A549 (cell line): Measurements from ENCODE around the gene PRPS2. TPM values are rescaled to one million over a fixed set of nuclear protein-coding genes. Genes with fewer than 3 reads are reported as not detected.
A peak's percentile ranks its signal among the peaks of the same experiment; 100 is the strongest.

Experiments
- ATAC-seq, 2 experiments: fragments of 200-7000 bp in 1 of 2; fragments of >200 bp in 1 of 2; cut with Nextera tagmentation in 1 of 2; cut with Tn5 transposase in 1 of 2; 3 replicates each; pipeline versions ENCODE4 v1.8.0 to v1.9.1; 2018 to 2020; ENCODE audit warnings: mild to moderate bottlenecking in 1 of 2, moderate library complexity in 1 of 2
- CTCF ChIA-PET: fragments of 300-600 bp; sonication (Branson Sonifier 250); formaldehyde crosslinking; extraction: SDS; loops from one replicate; lab custom pipeline; 2021; ENCODE audit warnings: antibody characterized with exemption, inconsistent platforms; lab: Yijun Ruan, JAX
- POLR2A ChIA-PET: fragments of 350-600 bp; formaldehyde crosslinking; extraction: SDS; loops from one replicate; lab custom pipeline; 2021; ENCODE audit warnings: antibody characterized with exemption, inconsistent platforms; lab: Yijun Ruan, JAX
- DNase-seq, 2 experiments: peaks; one replicate each; pipeline versions ENCODE4 v3.0.0 to v3.0.0-alpha.2; 2011 to 2016; ENCODE audit warnings: low read depth in 1 of 2, low spot score in 1 of 2
- FAIRE-seq: peaks from 2 replicates; lab custom pipeline; 2011; peaks lifted over from hg19 to GRCh38; lab: Jason Lieb, UNC
- H3K27ac ChIP-seq, 2 experiments: fragments of >200 bp; sonication (Bioruptor Twin); formaldehyde crosslinking; 3 replicates each; pipeline ENCODE4 v1.5.1; 2016 to 2017
- H3K4me1 ChIP-seq: fragments of >200 bp; sonication (Bioruptor Twin); formaldehyde crosslinking; 3 replicates; pipeline ENCODE4 v1.6.1; 2016
- H3K4me2 ChIP-seq: fragments of >200 bp; sonication (Bioruptor Twin); formaldehyde crosslinking; 3 replicates; pipeline ENCODE4 v1.6.1; 2016
- H3K4me3 ChIP-seq: fragments of >200 bp; sonication (Bioruptor Twin); formaldehyde crosslinking; 3 replicates; pipeline ENCODE4 v1.5.1; 2016
- H3K9me3 ChIP-seq: fragments of >200 bp; sonication (Bioruptor Twin); formaldehyde crosslinking; 3 replicates; pipeline ENCODE4 v1.6.1; 2016
- EHF ChIP-seq: fragments of 250-450 bp; sonication (Bioruptor Pico); IDR thresholded peaks from 2 replicates; pipeline ENCODE4 v1.5.0; 2020; ENCODE audit warnings: mild to moderate bottlenecking
- EHMT2 ChIP-seq: fragments of 200-600 bp; sonication (generic); IDR thresholded peaks from 2 replicates; pipeline ENCODE4 v1.6.1; 2016; ENCODE audit warnings: antibody characterized with exemption, low read depth, mild to moderate bottlenecking, moderate library complexity
- FOSB ChIP-seq: fragments of 250-450 bp; sonication (Bioruptor Pico); IDR thresholded peaks from 2 replicates; pipeline ENCODE4 v1.5.0; 2020; ENCODE audit warnings: mild to moderate bottlenecking, moderate library complexity
- FOSL2 ChIP-seq, 2 experiments: fragments of 450-650 bp in 1 of 2; fragments of >200 bp in 1 of 2; sonication (Bioruptor Twin) in 1 of 2; formaldehyde crosslinking; IDR thresholded peaks; 2 replicates each; pipeline versions ENCODE4 v1.5.0 to v1.6.1; 2016 to 2020; ENCODE audit warnings: mild to moderate bottlenecking in 1 of 2, moderate library complexity in 1 of 2
- FOXS1 ChIP-seq: fragments of 250-450 bp; sonication (Bioruptor Pico); IDR thresholded peaks from 2 replicates; pipeline ENCODE4 v1.5.0; 2020; ENCODE audit warnings: mild to moderate bottlenecking, moderate library complexity
- GATA3 ChIP-seq: IDR thresholded peaks from 2 replicates; pipeline ENCODE4 v1.6.1; 2012; ENCODE audit warnings: borderline replicate concordance
- HEYL ChIP-seq: fragments of 250-450 bp; sonication (Bioruptor Pico); IDR thresholded peaks from 2 replicates; pipeline ENCODE4 v1.8.0; 2021; ENCODE audit warnings: mild to moderate bottlenecking, moderate library complexity
- HOXB5 ChIP-seq: fragments of 250-450 bp; sonication (Bioruptor Pico); IDR thresholded peaks from 2 replicates; pipeline ENCODE4 v1.5.0; 2020; ENCODE audit warnings: mild to moderate bottlenecking, moderate library complexity
- MAFK ChIP-seq: fragments of 450-650 bp; IDR thresholded peaks from 2 replicates; pipeline ENCODE4 v1.6.1; 2014; ENCODE audit not compliant: partially characterized antibody
- RCOR1 ChIP-seq: fragments of 150-350 bp; IDR thresholded peaks from 2 replicates; pipeline ENCODE4 v1.6.1; 2014; ENCODE audit warnings: antibody characterized with exemption, low read length, low read depth
- TP53 ChIP-seq: fragments of 250-450 bp; sonication (Bioruptor Pico); IDR thresholded peaks from 2 replicates; pipeline ENCODE4 v1.5.0; 2021; ENCODE audit warnings: mild to moderate bottlenecking, moderate library complexity
- ZFP36 ChIP-seq: fragments of 450-650 bp; IDR thresholded peaks from 2 replicates; pipeline ENCODE4 v1.6.1; 2014; ENCODE audit warnings: borderline replicate concordance; ENCODE audit not compliant: partially characterized antibody
- ZNF302 ChIP-seq: fragments of 250-450 bp; sonication (Bioruptor Pico); IDR thresholded peaks from 2 replicates; pipeline ENCODE4 v1.9.0; 2021; ENCODE audit warnings: inconsistent platforms, mild to moderate bottlenecking, moderate library complexity
- WGBS: methylation state at CpG from one replicate; pipeline ENCODE4 v1.1.6; 2017; ENCODE audit errors: missing lambda C conversion rate; 5-methylcytosine and 5-hydroxymethylcytosine counted together
- polyA plus RNA-seq, 4 experiments: library from polyadenylated mRNA; depleted of rRNA in 3 of 4; stranded (reverse); fragments of >200 nt; fragmentation: RNase III in 1 of 4; extraction: RNeasy Plus Mini Kit Qiagen cat#74134 plus additional on column Dnase treatment in 1 of 4; gene quantifications; 2 replicates in 3 of 4; 3 replicates in 1 of 4; pipeline ENCODE4 v1.2.3, GENCODE V29; 2011 to 2017
- TF ChIP-seq, protein P1 (sequence below): fragments of 150-350 bp; IDR thresholded peaks from 2 replicates; pipeline ENCODE4 v1.6.1; 2014; ENCODE audit warnings: low read depth, mild to moderate bottlenecking, low read length
- TF ChIP-seq, protein P2 (sequence below): fragments of >200 bp; sonication (Bioruptor Twin); formaldehyde crosslinking; IDR thresholded peaks from 3 replicates; pipeline ENCODE4 v1.5.1; 2016
- TF ChIP-seq, protein P3 (sequence below): fragments of 450-650 bp; IDR thresholded peaks from 2 replicates; pipeline ENCODE4 v1.6.1; 2014; ENCODE audit warnings: antibody characterized with exemption
- TF ChIP-seq, protein P4 (sequence below): fragments of 250-450 bp; sonication (Bioruptor Pico); IDR thresholded peaks from 2 replicates; pipeline ENCODE4 v1.5.0; 2021; ENCODE audit warnings: mild to moderate bottlenecking, moderate library complexity, borderline replicate concordance

Gene PRPS2
- polyA plus RNA-seq, 2 of the 4 experiments (the other 2 are of a cell fraction) = 40.3 to 51.8 TPM

DNA sequence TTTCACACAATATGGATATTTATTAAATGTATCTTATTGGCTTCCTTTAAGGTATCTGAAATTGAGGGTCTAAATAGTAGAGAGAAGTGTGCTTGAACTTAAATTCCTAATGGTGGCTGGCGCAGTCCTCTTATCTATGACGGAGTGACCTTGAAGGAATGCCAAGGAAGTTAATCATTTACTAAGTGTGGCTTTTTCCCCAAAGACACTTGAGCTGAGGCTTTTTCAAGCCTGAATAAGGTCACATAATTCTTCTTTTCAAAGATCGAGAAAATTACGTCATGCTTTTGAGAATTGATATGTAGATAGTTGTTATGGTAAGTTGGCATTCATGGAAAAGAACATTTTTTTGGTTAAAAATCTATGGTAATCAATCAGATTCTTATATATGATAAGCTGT lies 11.7 kb upstream of the PRPS2 start:
- CTCF ChIA-PET = interaction anchor here (1.3 to 4.8 kb wide), 2 partner anchors 9 to 993 kb away, joined by 3 to 29 read pairs; no protein-coding TSS in a partner anchor
- 12% methylated on average over 4 of the region's 4 CpGs for WGBS
- H3K4me1 ChIP-seq = peaks cover 14% of the 10 kb centered on the region; the same call in 2 of the 3 replicates
- ATAC-seq (no peak), FAIRE-seq (peak; percentile 98), DNase-seq (peak; percentile 39 to 61)
- no peak overlapping the region for H3K27ac ChIP-seq
- H3K9me3 ChIP-seq = no peaks in the 10 kb centered on the region
- H3K4me2 ChIP-seq = peak overlapping the region; percentile 47
- no peak for TF ChIP-seq HOXB5
- TF ChIP-seq FOSB (CRISPR knock-in tag) = no peak
- TF ChIP-seq HEYL = no peak
- no peak for TF ChIP-seq GATA3
- no peak for TF ChIP-seq EHMT2
- no peak for TF ChIP-seq FOXS1 (CRISPR knock-in tag)
- no peak for TF ChIP-seq ZNF302 (CRISPR knock-in tag)
- TF ChIP-seq, protein P1, sequence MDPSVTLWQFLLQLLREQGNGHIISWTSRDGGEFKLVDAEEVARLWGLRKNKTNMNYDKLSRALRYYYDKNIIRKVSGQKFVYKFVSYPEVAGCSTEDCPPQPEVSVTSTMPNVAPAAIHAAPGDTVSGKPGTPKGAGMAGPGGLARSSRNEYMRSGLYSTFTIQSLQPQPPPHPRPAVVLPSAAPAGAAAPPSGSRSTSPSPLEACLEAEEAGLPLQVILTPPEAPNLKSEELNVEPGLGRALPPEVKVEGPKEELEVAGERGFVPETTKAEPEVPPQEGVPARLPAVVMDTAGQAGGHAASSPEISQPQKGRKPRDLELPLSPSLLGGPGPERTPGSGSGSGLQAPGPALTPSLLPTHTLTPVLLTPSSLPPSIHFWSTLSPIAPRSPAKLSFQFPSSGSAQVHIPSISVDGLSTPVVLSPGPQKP = no peak
- no peak for TF ChIP-seq RCOR1
- TF ChIP-seq, protein P2, sequence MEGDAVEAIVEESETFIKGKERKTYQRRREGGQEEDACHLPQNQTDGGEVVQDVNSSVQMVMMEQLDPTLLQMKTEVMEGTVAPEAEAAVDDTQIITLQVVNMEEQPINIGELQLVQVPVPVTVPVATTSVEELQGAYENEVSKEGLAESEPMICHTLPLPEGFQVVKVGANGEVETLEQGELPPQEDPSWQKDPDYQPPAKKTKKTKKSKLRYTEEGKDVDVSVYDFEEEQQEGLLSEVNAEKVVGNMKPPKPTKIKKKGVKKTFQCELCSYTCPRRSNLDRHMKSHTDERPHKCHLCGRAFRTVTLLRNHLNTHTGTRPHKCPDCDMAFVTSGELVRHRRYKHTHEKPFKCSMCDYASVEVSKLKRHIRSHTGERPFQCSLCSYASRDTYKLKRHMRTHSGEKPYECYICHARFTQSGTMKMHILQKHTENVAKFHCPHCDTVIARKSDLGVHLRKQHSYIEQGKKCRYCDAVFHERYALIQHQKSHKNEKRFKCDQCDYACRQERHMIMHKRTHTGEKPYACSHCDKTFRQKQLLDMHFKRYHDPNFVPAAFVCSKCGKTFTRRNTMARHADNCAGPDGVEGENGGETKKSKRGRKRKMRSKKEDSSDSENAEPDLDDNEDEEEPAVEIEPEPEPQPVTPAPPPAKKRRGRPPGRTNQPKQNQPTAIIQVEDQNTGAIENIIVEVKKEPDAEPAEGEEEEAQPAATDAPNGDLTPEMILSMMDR = no peak
- no peak for TF ChIP-seq EHF (CRISPR knock-in tag)
- no peak for TF ChIP-seq MAFK
- no peak for TF ChIP-seq TP53 (CRISPR knock-in tag)
- TF ChIP-seq FOSL2 (IDR thresholded peaks at IDR 0.05) = no peak
- no peak for TF ChIP-seq FOSL2 (CRISPR knock-in tag; IDR thresholded peaks at IDR 0.05)
- TF ChIP-seq, protein P3, sequence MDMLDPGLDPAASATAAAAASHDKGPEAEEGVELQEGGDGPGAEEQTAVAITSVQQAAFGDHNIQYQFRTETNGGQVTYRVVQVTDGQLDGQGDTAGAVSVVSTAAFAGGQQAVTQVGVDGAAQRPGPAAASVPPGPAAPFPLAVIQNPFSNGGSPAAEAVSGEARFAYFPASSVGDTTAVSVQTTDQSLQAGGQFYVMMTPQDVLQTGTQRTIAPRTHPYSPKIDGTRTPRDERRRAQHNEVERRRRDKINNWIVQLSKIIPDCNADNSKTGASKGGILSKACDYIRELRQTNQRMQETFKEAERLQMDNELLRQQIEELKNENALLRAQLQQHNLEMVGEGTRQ = no peak
- TF ChIP-seq, protein P4, sequence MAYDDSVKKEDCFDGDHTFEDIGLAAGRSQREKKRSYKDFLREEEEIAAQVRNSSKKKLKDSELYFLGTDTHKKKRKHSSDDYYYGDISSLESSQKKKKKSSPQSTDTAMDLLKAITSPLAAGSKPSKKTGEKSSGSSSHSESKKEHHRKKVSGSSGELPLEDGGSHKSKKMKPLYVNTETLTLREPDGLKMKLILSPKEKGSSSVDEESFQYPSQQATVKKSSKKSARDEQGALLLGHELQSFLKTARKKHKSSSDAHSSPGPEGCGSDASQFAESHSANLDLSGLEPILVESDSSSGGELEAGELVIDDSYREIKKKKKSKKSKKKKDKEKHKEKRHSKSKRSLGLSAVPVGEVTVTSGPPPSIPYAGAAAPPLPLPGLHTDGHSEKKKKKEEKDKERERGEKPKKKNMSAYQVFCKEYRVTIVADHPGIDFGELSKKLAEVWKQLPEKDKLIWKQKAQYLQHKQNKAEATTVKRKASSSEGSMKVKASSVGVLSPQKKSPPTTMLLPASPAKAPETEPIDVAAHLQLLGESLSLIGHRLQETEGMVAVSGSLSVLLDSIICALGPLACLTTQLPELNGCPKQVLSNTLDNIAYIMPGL = no peak
- POLR2A ChIA-PET = interaction anchor here (1.5 kb wide), 1 partner anchor 11 kb away, joined by 5 read pairs; the partner anchor contains the start of gene PRPS2
- H3K4me3 ChIP-seq = no peak overlapping the region

DNA sequence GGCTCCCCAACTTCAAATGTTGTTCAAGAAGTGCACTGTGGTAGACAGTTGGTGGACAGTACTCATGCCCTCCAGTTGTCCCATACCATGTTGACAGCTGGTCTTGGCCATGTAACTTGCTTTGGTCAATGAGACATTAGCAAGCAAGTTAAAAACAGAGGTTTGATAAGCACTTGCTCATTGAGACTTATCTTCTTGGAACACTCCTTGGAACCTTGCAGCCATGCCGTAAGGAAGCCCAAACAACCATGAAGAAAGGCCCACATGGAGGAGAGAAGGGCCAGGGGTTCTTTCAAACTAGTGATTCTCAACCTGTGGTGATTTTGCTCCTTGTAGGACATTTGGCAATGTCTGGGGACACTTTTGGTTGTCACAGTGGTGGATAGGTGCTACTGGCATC lies 2.6 kb upstream of the PRPS2 start:
- WGBS = 82% methylated on average over 1 of the region's 1 CpG
- DNase-seq (no peak), ATAC-seq (no peak), FAIRE-seq (no peak)
- Histone ChIP-seq H3K27ac (no peak overlapping the region), H3K4me3 (no peak overlapping the region), H3K4me1 (peaks cover 6% of the 10 kb centered on the region; the same call in 1 of the 3 replicates), H3K4me2 (no peak overlapping the region), H3K9me3 (no peaks in the 10 kb centered on the region; the same call in 2 of the 3 replicates)
- CTCF ChIA-PET = no interaction called here
- POLR2A ChIA-PET = no interaction called here
- TF ChIP-seq, protein P2 = no peak
- TF ChIP-seq, protein P3 = no peak
- TF ChIP-seq, protein P4 = no peak
- TF ChIP-seq ZFP36 = no peak
